C1 segment of cervical spinal cord (tissue), 14 donors: ENCODE results near the gene APC2.

ENCODE experiments used
- DNase-seq, 14 donors: peaks; one replicate each; lab custom pipeline; 2025; lab: John Stamatoyannopoulos, UW

The APC2 gene

GRCh38 chr19:1465191-1466016, 15.5 kb downstream of the APC2 start:
- peak in 3 of 14 donors; percentile 12 to 80 (median 28) for DNase-seq

DNA sequence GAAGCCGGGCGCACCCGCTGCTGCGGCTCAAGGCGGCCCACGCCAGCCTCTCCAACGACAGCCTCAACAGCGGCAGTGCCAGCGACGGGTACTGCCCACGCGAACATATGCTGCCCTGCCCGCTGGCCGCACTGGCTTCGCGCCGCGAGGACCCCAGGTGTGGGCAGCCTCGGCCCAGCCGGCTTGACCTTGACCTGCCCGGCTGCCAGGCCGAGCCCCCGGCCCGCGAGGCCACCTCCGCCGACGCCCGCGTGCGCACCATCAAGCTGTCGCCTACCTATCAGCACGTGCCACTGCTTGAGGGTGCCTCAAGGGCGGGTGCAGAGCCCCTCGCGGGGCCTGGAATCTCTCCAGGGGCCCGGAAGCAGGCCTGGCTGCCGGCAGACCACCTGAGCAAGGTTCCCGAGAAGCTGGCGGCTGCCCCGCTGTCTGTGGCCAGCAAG, 16.1 kb downstream of the APC2 start:
- no peak for DNase-seq

GRCh38 chr19:1466461-1467214, 16.7 kb downstream of the APC2 start:
- DNase-seq, result no peak

DNA sequence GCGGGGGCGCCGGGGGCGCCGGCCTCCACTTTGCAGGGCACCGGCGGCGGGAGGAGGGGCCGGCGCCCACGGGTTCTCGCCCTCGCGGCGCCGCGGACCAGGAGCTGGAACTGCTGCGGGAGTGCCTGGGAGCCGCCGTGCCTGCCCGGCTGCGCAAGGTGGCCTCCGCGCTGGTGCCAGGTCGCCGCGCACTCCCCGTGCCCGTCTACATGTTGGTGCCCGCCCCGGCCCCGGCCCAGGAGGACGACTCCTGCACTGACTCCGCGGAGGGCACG, 17.2 kb downstream of the APC2 start:
- DNase-seq, result no peak

GRCh38 chr19:1467490-1468273, 17.8 kb downstream of the APC2 start:
- no peak for DNase-seq

- DNase-seq, result no peak
These were observed 18.4 kb downstream of the APC2 start for GRCh38 chr19:1468274-1468820.

- DNase-seq, result no peak
These were observed 18.9 kb downstream of the APC2 start for GRCh38 chr19:1468821-1469254.

DNA sequence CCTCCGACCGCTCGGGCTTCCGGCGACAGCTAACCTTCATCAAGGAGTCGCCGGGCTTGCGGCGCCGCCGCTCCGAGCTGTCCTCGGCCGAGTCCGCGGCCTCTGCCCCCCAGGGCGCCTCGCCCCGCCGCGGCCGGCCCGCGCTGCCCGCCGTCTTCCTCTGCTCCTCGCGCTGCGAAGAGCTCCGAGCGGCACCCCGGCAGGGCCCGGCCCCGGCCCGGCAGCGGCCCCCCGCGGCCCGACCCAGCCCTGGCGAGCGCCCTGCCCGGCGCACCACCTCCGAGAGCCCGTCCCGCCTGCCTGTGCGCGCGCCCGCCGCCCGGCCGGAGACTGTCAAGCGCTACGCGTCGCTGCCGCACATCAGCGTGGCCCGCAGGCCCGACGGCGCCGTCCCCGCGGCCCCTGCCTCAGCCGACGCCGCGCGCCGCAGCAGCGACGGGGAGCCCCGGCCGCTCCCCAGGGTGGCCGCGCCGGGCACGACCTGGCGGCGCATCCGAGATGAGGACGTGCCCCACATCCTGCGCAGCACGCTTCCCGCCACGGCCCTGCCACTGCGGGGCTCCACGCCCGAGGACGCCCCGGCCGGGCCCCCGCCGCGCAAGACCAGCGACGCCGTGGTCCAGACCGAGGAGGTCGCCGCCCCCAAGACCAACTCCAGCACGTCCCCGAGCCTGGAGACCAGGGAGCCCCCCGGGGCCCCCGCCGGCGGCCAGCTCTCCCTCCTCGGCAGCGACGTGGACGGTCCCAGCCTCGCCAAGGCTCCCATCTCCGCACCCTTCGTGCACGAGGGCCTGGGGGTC, 19.5 kb downstream of the APC2 start:
- no peak for DNase-seq

GRCh38 chr19:1470055-1470304, 20.1 kb downstream of the APC2 start:
- no peak for DNase-seq

DNA sequence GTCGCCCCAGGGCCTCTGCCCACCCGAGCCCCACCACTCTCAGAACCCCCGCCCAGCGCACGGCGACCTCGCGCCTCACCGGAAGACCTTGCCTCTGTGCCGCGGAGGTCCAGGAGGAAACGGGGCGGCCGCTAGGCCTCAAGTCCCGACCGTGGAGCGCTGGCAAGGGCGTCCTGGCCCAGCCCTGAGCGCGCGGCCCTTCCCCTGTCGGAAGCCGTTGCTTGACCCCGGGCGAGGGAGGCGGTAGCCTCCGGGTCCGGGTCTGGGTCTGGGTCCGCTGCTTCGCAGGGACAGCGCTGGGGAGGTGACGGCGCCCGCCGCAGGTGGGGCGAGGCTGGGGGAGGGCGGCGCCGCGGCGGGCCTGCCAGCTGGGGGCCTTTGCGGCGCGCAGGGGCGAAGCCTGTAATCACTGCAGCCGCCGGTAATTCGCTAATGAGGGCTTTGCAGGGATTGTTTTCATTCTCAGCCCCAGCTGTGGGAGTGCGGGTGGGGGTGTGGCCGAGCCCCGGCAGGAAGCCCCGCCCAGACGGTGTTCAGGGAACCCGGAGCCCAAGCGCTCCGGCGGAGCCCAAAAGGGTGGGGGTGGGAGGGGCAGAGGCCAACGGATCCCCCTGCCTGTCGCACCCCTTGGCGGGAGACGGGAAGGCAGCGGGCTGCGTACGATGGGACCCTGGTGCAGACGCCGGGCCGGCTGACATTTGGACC, 20.5 kb downstream of the APC2 start:
- peak in 3 of 14 donors; percentile 21 to 31 (median 31) for DNase-seq

GRCh38 chr19:1471010-1471514, 21.1 kb downstream of the APC2 start:
- peak in 2 of 14 donors; percentile 42 to 49 for DNase-seq

GRCh38 chr19:1471515-1472160, 21.7 kb downstream of the APC2 start:
- peak in 9 of 14 donors; percentile 21 to 66 (median 49) for DNase-seq

- DNase-seq, result peak in 9 of 14 donors; percentile 23 to 63 (median 50)
These were observed 22.5 kb downstream of the APC2 start for GRCh38 chr19:1472231-1473084.

DNA sequence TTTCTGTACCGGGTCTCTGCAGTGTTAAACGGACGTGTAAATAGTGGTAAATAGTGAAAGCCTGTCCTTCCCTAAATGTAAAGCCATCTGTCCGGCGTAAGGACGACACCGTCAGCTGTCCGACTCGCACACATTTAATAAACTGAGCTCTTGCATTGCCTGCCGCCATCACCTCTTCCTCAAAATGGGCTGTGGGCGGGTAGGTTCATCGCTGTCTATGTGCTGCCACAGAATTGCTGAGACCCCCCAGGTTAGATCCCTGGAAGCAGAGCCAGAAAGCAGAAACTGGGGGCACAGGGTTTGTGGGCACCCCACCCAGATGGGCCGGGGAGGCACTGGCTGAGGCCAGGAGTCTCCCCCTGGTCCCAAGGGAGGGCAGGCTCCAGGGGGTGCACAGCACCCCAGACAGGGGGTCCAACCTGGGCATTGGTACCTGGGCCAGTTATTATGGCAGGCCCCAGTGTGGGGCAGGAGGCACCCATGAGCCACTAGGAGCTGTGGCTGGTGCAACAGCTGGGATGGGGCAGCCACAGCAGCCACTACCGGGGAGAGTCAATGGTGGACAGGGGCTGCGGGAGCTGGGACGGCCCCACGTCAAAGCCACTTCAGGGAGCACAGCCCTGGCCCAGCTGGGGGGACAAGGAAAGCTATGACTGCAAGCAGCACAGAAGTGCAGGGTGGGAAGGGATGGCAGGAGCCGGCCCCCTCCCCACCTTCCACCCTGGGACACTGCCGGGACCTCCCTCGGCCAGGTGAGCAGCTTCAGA, 23.3 kb downstream of the APC2 start:
- DNase-seq, result peak in 2 of 14 donors; percentile 35 to 65

DNA sequence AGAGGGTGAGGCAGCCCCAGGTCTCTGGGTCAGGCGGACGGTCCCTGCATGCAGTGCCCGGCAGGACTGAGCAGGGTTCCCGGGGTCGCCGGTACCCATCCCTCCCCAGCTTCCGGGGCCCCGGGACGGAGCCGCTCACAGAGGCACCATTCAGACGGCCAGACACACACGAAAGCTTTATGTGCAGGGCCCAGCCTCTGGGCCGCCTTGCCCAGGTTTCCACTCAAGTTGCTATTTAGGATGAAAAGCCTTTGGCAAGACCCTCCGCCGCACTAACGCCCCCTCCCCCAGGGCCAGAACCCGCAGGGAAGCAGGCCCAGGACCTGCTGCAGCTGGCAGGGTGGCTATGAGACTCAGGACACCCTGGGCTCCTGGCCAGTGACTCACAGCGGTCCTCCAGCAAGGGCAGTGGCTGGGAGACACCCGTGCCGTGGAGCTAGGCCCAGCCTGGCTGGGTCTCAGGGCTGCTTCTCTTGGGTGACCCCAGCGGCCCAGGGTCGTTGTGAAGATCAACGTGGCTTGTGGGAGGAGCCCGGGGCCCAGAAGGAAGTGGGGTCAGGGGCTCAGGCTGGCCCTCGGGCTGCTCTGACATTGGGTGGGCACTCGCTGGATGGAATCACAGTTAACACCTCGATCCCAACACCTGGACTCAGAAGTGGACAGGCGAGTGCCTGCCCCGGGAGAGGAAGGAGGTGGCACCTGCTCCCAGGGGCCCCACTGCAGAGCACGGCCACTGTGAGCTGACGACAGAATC, 24.3 kb downstream of the APC2 start:
- peak in 12 of 14 donors; percentile 31 to 82 (median 55) for DNase-seq

DNA sequence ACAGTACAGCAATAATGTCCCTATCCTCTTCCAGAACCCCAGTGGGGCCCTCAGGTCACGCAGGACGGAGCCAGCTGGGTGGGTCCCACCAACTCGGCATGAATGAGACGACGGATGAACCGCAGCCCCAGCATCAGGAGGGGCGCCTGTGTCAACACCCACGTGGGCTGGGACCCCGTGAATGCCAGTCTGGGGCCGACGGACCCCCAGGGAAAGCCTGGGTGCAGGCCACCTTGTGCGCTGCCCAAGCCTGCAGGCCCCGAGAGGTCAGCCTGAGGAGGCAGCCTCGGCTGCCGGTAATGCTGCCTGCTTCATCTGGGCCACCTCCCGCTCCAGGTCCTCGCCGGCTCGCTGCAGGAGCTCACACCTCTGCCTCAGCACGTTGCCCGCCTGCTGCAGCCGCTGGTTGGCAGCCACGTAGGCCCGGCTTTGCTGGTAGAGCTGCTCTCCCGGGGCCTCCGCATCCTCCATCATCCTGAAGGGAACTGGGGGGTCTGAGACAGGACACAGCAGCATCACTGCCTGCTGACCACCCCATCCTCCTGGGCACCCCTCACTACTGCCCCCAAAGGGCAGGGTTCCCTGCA, 24.9 kb downstream of the APC2 start:
- no peak for DNase-seq
